Measurements from ENCODE around the gene RAI1.

GRCh38 chr17:17835415-17836249 lies 154.4 kb downstream of the RAI1 start:
- TF ChIP-seq CTCF (conservative IDR thresholded peaks at IDR 0.05; ENCODE audit: low read depth, low read length) = no peak
- TF ChIP-seq EZH2 (IDR thresholded peaks at IDR 0.05; ENCODE audit: borderline replicate concordance, low read depth, low read length, poor library complexity, severe bottlenecking) = no peak
